ENCODE data around the gene TAF1C. TPM values are rescaled to one million over a fixed set of nuclear protein-coding genes. Genes with fewer than 3 reads are reported as not detected.

Gene TAF1C
- total and polyA plus RNA-seq, 2 of the 8 experiments (the other 6 are each of a cell fraction or from before 2014, with no cell fraction given), result 44.6 to 63.8 TPM

DNA sequence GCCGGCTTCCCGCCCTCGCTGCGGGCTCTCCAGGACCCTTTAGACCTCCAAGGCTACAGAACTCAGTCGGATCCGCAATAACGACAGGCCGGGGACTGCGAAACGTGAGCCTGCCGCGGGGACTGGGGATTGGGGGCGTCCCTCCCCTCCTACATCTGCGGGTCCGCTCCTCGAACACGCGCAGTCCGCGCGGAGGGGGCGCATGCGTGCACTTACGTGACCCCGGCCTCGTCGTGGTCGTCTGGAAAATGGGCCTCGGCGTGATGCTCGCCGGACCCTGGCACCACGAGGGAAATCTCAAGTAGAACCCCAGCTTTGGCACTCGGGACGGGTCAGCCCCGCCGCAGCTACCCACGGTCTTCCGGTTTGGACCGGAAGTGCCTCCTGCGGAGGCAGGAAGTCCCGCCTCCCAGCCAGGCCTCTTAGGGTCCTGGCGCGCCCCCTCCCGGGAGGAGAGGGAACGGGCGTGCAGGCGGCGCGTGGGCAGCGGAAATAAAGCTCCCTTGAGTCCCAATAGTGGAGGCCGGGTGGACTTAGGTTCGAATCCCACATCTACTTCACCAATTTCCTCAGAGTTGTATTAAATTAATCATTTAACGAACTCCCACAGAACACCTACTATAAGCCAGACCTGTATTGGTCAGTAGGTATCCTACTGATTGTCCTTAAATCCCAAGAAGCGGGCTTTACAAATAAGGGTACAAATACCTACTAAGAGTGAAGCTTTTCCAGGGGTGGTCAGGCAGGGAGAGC is at the start of gene TAF1C (continued):
- TF ChIP-seq, protein P1, sequence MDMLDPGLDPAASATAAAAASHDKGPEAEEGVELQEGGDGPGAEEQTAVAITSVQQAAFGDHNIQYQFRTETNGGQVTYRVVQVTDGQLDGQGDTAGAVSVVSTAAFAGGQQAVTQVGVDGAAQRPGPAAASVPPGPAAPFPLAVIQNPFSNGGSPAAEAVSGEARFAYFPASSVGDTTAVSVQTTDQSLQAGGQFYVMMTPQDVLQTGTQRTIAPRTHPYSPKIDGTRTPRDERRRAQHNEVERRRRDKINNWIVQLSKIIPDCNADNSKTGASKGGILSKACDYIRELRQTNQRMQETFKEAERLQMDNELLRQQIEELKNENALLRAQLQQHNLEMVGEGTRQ (IDR thresholded peaks at IDR 0.05; ENCODE audit: low read length), result no peak
- TF ChIP-seq CHD1 (IDR thresholded peaks at IDR 0.05; ENCODE audit: low read depth, low read length) (no peak), CHD2 (IDR thresholded peaks at IDR 0.05; ENCODE audit: low read length) (no peak), SP2 (IDR thresholded peaks at IDR 0.05; ENCODE audit: low read length) (peak; percentile 25; the same call in 1 of the 2 replicates), RFX5 (IDR thresholded peaks at IDR 0.05; ENCODE audit: borderline replicate concordance, low read depth, low read length) (no peak), SP1 (IDR thresholded peaks at IDR 0.05; ENCODE audit: low read depth, low read length) (no peak), BACH1 (IDR thresholded peaks at IDR 0.05; ENCODE audit: low read length) (peak; percentile 54; the same call in 1 of the 2 replicates), GTF2F1 (IDR thresholded peaks at IDR 0.05; ENCODE audit: borderline replicate concordance, low read depth, low read length) (no peak), HDAC6 (IDR thresholded peaks at IDR 0.05; ENCODE audit: low read depth, low read length) (no peak), POLR2AphosphoS5 (IDR thresholded peaks at IDR 0.05; ENCODE audit: low read depth, low read length) (0 out of 2 replicates have a peak, but pooled peaks have one; percentile 39), CREB1 (IDR thresholded peaks at IDR 0.05) (peak; percentile 57; the same call in 1 of the 2 replicates), EGR1 (IDR thresholded peaks at IDR 0.05; ENCODE audit: borderline replicate concordance, low read depth, low read length) (peak; percentile 87; the same call in 1 of the 2 replicates), KDM1A (IDR thresholded peaks at IDR 0.05; ENCODE audit: borderline replicate concordance, low read length) (no peak), CBX5 (IDR thresholded peaks at IDR 0.05; ENCODE audit: low read depth, low read length) (no peak), YY1 (IDR thresholded peaks at IDR 0.05; ENCODE audit: low read depth, low read length) (no peak), EZH2 (IDR thresholded peaks at IDR 0.05; ENCODE audit: low read depth, low read length, severe bottlenecking) (no peak), MAFK (IDR thresholded peaks at IDR 0.05; ENCODE audit: low read depth, low read length) (no peak), HDAC2 (IDR thresholded peaks at IDR 0.05; ENCODE audit: borderline replicate concordance in 1 of 2, low read depth in 2 of 2, low read length in 2 of 2) (0 out of 4 replicates have a peak, but pooled peaks have one; percentile 63 to 66), JUND (IDR thresholded peaks at IDR 0.05; ENCODE audit: low read length) (peak; percentile 55; the same call in 1 of the 2 replicates), ZNF274 (IDR thresholded peaks at IDR 0.05; ENCODE audit: borderline replicate concordance, extremely low read depth, low read length) (no peak), CEBPB (IDR thresholded peaks at IDR 0.05; ENCODE audit: low read depth, low read length) (no peak), CTBP2 (IDR thresholded peaks at IDR 0.05; ENCODE audit: borderline replicate concordance, insufficient read depth, insufficient read length, low read length) (no peak), POLR2A (IDR thresholded peaks at IDR 0.05; ENCODE audit: control extremely low read depth in 1 of 2, low read depth in 2 of 2, low read length in 2 of 2) (peak in 1 of 2 experiments; percentile 82; a peak in 2 of 3 replicates)
